Gastrocnemius medialis (tissue), 4 donors: ENCODE data around the gene CMBL.

ENCODE experiments used
- CTCF ChIP-seq, 5 experiments: fragments of 450-650 bp in 3 of 5; fragments of 200-600 bp in 2 of 5; sonication (generic) in 2 of 5; IDR thresholded peaks in 4 of 5; conservative IDR thresholded peaks in 1 of 5; 1 replicate in 4 of 5; 2 replicates in 1 of 5; pipeline ENCODE4 v1.5.1; 2016 to 2019; ENCODE audit warnings: antibody characterized with exemption in 5 of 5, mild to moderate bottlenecking in 3 of 5, moderate library complexity in 3 of 5
- POLR2A ChIP-seq, 2 donors: fragments of 450-650 bp; IDR thresholded peaks; one replicate each; pipeline ENCODE4 v1.6.1; 2017; ENCODE audit warnings: antibody characterized with exemption in 2 of 2, mild to moderate bottlenecking in 2 of 2, moderate library complexity in 2 of 2

- TF ChIP-seq CTCF (IDR thresholded peaks at IDR 0.05 in 4 of 5, conservative IDR thresholded peaks at IDR 0.05 in 1 of 5) (no peak), POLR2A (IDR thresholded peaks at IDR 0.05) (no peak)
These were observed 19.0 kb downstream of the CMBL start for GRCh38 chr5:10288592-10289219.
